ENCODE measurements around the gene IFI6.
"Not testable (repeated sequence)": the region's sequence is repeated elsewhere in the genome, so short reads cannot be mapped to it uniquely, and the experiment has no call there.

Gene IFI6

DNA sequence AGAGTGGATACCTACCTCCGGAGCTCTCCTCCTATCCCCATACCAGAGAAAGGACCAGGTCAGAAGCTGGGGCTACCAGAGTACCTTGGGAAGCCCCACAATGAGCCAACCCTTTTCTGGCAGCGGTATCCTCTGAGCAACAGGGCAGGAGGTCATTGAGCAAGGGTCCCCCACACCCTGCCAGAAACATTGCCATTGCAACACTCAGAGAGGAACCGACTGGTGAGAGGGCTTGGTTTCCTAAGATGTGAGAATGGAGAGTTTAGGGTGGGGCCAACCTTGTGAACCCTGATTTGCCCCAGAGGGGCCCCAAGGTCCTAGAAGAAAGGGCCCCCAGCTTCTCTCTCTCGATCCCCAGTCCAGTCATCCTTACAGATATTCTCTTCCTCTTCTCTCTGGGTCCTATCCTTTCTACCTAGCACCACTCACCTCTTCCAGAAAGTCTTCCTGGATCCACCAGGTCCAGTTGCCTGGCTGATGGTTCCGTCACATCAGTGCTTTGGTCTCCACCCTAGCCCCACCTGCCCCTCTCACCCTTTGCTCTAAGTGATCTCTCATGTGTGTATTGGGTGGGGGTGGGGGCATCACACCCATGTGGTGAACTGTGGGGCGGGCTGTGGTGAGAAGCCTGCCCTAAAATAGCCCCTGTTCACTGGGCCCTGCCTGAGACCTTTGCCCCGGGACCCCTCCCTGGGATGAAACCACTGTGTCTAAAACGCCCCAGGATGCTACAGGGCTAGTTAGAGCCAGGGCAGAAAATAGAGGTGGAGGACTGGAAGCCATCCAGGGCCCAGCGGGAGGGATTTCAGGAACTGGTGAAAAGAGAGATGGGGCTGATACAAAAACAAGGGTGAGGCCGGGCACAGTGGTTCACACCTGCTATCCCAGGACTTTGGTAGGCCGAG is 45.7 kb downstream of the IFI6 start:
- DNase-seq, result no peak

DNA sequence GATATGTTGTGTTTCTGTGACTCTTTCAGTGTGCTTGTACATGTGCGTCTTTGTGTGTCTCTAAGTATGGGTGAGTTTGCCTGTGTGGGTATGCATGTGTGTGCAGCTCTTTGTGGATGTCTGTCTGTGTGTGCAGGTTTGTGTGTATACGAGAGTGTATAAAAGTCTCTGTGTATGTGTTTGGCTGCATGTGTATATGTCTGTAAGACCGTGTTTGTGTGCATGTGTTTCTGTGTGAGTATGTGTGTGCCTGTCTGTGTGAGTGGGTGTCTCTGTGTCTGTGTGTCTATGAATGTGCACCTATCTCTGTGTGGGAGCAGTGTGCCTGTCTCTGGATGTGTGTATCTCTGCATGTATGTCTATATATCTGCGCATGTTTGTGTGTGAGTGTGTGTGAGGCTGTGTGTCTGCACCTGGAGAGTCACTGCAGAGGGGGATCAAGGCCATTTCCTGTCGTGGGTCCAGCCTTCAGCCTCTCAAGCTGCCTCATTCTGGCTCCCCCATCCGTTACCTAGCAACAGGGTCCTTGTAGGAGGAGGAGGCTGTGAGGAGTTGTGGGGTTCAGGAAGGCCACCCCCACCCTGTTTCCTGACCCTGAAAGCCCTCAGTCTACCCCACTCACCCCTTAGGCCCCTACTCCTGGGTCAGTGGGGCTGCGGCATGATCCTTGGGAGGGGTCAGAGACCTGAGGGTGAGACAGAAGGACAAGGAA is 47.4 kb downstream of the IFI6 start:
- DNase-seq, result no peak

DNA sequence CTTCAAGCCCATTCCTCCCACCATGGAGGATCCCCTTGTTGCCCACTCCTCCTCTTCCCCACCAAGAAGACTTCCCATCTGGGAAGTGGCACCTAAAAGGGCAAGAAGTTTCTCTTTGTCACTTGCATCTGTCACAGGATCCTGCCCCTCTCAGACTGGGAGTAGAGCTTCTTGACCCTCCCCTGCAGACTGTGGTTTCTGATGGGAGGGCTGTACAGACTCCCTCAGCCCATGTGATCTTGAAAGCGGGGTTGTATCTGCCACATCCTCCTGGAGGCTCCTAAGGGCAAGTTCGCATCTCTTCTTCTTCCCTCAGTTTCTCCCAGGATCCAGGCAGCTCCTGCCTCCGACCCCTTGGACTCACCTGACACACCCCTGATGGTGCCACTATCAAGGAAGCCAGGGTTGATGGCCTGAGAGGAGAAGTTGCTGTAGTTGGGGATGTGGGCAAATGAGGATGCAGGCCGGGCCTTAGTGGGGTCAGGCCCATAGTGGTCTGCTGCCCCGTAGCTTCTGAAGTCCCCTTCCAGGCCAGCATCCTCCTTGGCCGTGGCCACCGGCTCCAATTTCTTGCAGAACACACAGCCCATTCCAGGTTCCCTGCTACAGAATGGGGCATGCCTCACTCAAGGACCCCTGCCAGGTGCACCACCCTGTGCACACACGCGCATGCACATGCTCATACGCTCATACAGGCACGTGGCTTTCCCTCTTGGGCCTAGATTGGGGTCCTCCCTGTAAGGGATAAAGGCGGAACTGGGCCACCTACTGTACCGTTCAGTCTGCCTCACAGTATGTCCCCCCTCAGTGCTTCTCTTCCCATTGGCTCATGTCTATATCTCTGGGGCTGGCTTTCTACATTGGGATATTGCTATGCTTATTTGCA is 48.4 kb downstream of the IFI6 start:
- DNase-seq, result no peak

DNA sequence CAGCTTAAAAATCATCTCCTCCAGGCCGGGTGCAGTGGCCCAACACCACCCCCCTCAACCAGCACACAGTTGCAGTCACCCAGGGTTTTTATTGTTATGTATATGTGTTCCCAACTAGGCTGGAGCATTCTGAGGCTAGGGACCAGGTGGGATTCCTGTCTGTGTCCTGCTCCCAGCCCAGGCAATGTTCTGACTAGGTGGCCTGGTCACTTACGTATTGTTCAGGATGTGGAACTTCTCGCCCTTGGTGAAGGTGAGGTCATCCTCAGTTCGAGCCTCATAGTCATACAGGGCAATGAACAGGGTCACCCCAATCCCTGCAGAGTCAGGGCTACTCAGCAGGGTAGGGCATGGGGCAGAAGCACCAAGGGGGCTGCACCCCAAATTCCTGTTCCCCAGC is 49.2 kb downstream of the IFI6 start:
- DNase-seq, result no peak

DNA sequence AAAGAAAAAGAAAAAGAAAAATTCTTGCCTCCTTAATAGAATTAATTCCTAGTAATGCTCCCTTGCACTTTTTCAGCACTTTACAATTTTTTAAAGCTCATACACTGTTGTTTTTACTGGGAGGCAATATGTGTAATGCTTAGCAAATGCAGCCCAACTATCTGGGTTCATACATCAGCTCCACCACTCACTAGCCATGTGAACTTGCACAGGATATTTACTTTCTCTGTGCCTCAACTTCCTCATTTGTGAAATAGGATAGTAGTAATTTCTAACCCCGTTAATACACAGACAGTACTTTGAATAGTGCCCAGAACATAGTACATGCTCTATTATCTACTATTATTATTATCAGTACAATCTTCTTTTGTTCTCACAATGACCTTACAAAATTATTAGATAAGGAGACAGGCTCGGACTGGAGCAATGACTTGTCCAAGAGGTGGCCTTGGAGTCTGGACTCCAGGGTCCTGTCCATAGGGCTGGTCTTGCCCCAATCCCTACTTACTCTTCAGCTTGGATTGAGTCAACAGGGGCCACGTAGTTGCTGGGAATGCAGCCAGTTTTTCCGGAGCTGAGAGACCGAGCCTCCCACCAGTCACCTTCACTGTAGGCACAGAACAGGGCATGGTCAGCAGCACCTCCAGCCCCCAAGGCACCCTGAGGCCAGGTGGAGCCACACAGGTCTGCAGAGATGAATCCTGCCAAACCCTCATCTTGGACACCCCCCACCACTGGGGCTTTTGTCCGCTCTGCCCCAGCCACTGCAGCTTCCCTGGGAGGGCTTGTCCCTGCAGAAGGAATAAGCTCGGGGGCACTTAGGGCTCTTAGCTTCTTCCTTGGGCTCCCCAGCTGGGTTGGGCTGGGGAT is 50.7 kb downstream of the IFI6 start:
- peak; percentile 68 for DNase-seq

DNA sequence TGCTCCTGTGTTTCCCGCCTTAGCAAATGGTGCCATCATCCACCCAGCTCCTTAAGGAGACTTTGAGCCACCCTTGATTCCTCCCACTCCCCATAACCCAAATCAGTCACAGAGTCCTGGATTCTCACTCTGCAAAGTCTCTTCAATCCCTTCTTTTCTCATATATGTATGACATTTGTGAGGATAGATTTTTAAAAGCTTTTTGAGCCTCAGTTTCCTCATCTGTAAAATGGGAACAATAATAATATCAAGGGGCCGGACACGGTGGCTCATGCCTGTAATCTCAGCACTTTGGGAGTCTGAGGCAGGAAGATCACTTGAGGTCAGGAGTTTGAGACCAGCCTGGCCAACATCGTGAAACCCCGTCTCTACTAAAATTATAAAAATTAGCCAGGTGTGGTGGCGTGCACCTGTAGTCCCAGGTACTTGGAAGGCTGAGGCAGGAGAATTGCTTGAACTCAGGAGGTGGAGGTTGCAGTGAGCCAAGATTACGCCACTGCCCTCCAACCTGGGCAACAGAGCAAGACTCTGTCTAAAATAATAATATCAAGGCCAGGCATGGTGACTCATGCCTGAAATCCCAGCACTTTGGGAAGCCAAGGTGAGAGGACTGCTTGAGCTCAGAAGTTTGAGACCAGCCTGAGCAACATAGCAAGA is 52.1 kb downstream of the IFI6 start:
- not testable (repeated sequence) for DNase-seq

DNA sequence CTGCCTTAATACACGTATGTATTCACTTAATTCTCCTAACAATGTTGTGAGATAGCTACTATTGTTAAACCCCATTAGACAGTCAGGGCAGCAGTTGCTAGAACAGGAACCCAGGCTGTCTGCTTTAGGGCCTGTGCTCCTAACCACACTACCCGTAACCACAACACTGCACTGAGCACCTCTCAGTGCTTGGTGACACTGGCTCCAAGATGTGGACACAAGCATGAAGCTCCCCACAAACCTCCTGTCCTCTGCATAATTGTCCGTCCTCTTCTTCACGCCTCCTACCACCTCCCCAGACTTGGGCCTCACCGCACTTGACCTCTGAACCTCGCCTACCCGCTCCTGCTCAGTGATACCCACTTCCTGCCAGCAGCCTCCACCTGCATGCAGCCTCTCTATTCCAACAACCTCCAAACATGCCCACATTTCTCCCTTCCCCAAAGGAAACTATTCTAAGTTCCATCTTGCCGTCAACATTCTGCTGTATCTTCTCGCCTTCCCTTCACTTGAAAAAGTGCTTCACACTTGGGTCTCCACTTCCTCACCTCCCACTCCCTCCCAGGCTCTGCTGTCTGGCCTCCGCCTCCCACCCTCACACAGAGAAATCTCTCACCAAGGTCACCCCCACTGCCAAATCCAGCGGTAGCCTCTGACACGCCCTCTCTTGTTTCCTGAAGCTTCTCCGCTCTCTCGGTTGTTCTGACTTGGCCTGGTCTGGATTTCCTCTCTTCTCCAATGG is 53.5 kb downstream of the IFI6 start:
- DNase-seq, result no peak

DNA sequence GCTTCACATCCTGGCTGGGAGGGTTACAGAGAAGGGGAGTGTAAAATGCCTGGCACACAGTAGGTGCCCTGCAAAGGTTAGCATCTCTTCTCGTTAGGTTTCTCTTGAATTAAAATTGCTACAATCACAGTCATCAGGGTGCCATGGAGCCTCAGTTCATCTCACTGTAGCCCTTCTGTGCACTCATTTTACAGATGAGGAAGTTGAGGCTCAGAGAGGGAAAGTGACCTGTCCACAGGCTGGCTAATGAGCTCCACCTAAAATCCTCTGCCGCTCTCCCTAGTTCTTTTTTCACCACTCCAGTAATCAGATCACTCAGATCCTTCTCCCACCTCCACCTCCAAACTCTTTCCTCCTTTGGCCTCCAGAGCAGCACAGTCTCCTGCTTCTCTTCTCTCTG is 54.6 kb downstream of the IFI6 start:
- no peak for DNase-seq

DNA sequence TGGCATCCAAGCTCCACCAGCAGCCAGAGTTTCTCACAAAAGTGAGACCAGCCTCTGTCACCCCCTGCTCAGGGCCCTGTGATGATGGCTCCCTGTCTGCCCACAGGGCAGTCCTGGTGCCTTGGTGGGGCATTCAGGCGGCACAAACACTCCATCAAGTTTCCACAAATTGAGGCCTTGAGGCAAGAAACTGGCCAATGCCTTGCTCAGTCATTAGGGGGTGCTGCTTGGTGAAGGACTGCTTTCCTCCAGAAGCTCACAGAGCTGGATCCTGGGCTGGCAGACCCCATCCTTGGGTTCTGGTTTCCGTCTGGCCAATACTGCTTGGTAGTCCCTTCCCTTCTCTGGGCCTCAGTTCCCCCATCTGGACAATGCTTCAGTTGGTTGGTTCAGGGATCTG is 55.6 kb downstream of the IFI6 start:
- no peak for DNase-seq

All from NCI-H226 (cell line).